HG03280 (cell line): ENCODE measurements around the gene STXBP3.

ENCODE experiments used
- ATAC-seq: cut with Tn5 transposase; IDR thresholded peaks from one replicate; pipeline ENCODE4 v1.9.1; 2021; ENCODE audit warnings: mild to moderate bottlenecking, moderate library complexity; ENCODE audit not compliant: unreplicated experiment

STXBP3 gene

GRCh38 chr1:108832929-108833328, 86.5 kb downstream of the STXBP3 start:
- ATAC-seq = no peak

DNA sequence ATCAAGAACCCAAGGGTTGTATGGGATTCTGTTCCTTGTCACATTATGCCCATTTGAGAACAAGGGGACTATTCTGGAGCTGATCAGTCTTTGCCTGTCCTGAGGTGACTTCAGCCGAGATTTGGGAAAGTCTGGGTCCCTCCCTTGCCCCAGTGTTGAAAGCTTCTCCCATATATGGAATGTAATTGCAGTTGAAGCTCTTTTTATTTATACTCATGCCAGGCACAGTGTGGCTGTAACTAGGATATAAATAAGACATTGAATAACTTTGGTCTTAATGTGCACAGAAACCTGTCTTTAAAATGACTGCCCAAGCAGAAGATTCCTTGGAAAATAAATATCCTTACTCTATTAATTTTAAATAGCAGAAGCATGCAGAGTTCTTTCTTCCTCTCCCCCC, 95.2 kb downstream of the STXBP3 start:
- ATAC-seq = no peak

DNA sequence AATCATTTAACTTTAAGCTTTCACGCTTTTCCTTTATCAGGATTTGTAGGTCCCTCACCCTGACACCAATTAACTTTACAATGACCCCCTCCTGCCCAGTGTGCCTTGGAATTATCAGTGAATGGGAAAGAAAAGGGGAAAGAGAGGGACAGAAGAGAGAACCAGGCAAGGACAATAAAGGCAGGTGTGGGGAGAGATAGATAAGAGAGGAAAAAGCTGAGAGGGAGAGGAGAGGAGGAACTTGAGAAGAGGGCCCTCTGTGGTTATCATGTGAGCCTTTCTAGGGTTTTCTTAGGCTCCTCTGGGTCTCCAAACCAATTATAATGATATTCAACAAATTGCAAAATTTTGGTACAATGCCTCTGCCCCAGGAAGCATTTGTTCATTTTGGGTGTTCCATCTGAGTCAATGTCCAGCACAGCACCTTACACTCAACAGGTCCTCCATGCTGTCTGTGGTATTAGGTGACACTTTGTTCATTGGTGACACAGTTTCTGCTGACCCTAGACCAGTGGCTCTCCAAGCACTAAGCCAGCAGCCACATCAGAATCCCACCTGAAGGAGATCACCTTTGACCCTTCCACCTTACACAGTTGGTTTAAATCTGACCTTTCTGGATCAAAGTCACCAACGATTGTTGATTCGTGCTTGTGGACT, 96.2 kb downstream of the STXBP3 start:
- no peak for ATAC-seq

GRCh38 chr1:108843390-108844137, 97.1 kb downstream of the STXBP3 start:
- ATAC-seq = no peak

GRCh38 chr1:108845446-108845845, 99.0 kb downstream of the STXBP3 start:
- no peak for ATAC-seq

DNA sequence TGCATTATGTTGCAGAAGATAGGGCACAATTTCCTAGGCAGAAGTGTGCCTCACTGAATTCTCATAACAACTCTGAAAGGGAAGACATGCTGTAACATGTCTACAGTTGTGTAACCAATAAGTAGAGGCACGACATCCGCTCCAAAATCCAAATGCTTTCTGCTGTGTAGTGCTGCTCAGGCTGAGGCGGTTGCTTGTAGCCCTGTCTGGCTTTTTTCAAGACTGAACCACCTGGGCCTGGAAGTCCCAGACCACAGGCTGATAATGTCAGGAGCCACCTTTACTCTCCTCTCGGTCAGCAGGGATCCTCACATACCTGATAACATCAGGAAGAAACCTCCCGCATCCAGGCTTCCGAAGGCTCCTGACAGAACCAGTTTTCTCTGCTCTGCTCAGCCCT, 99.5 kb downstream of the STXBP3 start:
- no peak for ATAC-seq

GRCh38 chr1:108847494-108847893, 101.0 kb downstream of the STXBP3 start:
- no peak for ATAC-seq

DNA sequence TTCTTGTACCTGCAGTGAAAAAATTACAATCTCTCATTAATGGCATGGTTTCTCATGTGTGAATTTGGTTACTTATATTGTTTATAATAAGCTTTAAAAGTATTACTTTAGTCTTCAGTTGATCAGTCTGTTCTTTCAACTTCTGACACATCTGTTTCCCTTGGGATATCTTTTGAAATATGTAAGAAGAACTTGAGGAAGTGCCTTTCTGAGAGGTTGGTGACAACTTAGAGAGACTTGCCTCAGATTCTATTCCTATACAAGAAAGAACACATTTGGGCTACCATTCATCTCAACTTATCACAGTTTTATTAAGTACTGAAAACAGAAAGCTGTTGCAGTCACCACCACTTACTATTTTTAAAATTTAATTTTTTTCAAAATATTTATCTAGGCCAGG, 102.3 kb downstream of the STXBP3 start:
- ATAC-seq = no peak

- ATAC-seq = no peak
Observed at GRCh38 chr1:108850929-108851328, 104.5 kb downstream of the STXBP3 start.

- no peak for ATAC-seq
Observed at GRCh38 chr1:108851567-108851966, 105.1 kb downstream of the STXBP3 start.

GRCh38 chr1:108852221-108852975, 105.9 kb downstream of the STXBP3 start:
- ATAC-seq = no peak

GRCh38 chr1:108854221-108855019, 107.9 kb downstream of the STXBP3 start:
- no peak for ATAC-seq

DNA sequence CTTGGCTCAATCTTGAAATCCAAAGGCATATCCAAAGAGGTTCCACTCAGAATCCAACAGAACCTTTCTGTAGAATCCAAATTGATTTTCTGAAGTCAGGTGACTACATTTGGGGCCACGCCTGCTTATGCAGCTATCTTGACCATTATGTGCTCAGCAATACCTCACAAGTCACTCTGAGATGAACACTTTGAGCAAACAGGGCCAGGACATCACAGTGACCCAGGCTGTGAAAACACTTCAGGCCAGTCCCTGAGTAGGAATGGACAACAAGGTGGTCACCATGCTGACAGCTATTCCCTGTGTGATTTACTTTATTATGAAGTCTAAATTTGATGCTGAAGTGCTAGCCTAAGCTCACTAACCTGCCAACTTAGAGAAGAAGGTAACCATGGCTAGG, 110.5 kb downstream of the STXBP3 start, which contains the start of gene AKNAD1:
Gene AKNAD1, minus strand, starts transcription at position 101 of the 400 bp plus-strand sequence. CDS start 4,430 bp downstream, outside the sequence.
- no peak for ATAC-seq

GRCh38 chr1:108858230-108858950, 111.9 kb downstream of the STXBP3 start:
- ATAC-seq = no peak
